Inflammatory macrophage treated with lipopolysaccharide for 1 hour (primary cell): ENCODE data around the gene WDR86.
A peak's percentile ranks its signal among the peaks of the same experiment; 100 is the strongest.

Experiments used
- DNase-seq, 2 donors: peaks; one replicate each; pipeline ENCODE4 v3.0.0-alpha.2; 2020 to 2022

The WDR86 gene

DNA sequence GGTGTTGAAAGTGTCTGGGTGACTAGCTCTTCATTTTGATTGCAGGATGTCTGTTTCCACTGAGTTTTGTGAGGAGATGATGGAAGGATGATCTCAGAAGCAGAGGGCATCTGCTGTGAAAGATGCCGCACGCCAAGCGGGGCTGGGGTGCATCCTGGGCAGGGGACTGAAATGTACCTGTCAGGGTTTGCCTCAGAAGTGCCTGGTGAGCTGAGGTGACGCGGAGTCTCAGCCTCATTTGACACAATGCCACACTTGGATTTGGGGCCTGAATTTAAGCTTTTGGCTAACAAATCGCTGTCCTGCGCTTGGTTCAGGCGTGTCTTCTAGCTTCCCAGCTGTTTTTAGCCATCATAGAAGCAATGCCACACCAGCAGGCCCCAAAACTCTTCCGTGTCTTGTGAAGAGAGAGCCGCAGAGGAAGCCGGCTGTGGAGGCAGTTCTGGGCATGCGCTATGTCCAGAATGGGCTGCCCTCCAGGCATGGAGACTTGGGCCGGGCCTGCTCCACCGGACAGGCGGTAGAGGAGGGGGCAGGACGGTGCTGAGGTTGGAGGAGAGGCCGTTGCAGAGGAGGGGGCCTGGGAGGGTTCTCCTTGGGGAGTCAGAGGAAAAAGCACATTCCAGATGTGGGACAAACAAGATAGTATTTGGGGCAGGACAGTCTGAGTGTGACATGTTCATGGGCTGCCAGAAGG, 31.2 kb downstream of the WDR86 start:
- DNase-seq, result no peak

DNA sequence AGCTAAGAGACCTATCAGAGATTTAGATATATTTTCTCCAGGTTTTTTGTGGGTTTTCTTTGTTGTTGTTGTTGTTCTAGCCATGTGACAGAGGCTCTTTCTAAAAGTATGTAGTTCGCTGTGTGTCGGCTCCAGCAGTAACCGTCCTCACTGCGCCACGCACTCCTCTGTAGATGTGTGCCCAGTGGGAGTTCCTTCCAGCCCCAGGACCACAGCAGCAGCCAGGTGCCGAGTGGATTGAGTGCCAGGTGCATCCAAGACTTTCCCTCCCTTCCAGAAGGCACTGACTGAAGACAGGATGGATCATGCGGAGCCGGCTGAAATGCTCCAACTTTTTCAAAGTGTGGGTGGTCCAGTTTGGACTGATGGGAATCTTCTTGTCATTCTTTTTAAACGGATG, 31.8 kb downstream of the WDR86 start:
- DNase-seq, result no peak

- no peak for DNase-seq
Measured at GRCh38 chr7:151377406-151377805, 32.4 kb downstream of the WDR86 start.

DNA sequence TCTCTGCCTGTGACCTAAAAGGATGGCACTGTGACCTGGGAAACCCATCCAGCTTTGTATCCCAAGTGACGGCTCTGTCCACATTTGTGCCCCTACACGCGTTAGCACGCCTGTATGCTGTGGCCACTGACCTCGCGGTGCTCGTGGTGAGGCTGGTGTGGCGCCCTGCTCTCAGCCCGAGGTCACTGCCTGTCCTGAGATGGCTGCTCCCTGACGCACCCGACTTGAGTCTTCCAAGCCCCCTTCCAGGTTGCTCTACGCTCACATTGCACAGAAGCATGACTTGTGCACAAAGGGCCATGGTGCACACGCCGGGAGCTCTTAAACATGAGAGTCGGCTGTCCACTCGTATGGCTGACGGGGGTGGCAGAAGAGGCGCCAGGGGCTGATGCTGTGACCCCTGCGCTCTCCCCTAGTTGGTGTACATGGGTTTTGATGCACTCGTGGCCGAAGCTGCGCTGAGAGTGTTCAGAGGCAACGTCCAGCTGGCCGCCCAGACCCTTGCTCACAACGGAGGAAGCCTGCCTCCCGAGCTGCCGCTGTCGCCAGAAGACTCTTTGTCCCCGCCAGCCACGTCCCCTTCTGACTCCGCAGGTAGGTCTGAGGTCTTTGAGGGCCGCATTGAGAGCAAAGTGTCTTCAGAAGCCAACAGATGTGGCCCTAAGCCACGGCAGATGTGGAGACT, 33.5 kb downstream of the WDR86 start:
- no peak for DNase-seq

GRCh38 chr7:151375530-151376217, 34.2 kb downstream of the WDR86 start:
- no peak for DNase-seq

DNA sequence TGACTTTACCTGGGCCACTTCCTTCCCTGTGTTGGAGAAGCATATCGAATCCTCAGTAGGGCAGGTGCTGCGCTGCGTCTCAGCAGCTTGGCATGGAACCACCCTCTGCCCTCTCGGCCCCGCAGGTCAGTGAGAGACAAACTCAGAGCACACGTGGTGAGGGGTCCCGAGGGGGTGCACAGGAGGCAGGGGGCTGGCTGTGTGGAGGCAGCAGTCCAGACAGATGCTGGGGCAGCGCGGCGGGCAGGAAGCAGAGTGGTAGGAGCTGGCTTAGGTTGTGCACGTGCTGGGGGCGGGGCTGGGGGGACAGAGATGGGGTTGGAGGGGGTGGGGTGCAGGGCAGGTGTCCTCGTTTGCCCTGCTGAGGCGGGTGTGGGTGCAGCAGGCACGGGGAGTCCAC, 35.1 kb downstream of the WDR86 start:
- DNase-seq, result no peak

- no peak for DNase-seq
Measured at GRCh38 chr7:151374139-151374538, 35.7 kb downstream of the WDR86 start.

GRCh38 chr7:151373599-151373998, 36.2 kb downstream of the WDR86 start:
- no peak for DNase-seq

DNA sequence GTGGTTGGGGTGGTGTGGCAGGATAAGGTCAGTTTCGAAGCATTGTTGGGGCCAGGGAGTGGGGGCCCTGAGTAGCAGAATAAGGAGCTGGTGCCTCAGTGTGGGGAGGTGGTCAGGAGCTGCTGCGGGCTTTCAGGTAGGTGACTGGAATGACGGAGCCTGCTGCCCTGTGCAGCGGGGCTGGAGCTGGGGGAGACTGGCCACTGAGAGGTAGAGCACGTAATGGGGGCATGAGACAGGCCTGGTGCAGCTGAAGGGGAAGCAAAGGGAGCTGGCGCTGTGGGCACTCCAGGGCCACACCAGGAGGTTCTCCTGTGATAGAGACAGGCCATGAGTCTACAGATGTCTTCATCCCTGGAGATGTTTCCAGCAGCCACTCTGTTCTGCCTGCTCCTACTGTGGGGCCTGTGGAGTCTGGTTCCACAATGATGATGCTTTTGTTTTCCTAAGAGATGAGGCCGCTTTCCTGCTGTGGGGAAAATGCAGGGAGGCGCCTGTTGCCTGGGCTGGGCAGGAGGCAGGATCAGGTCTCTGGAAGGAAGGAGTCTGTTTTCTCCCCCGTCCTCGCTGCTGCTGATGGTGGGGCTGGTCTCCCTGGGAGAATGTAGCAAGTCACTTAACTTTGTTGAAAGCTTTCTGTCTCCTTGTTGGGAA, 37.1 kb downstream of the WDR86 start:
- DNase-seq, result no peak

GRCh38 chr7:151371266-151371665, 38.6 kb downstream of the WDR86 start:
- no peak for DNase-seq

- peak; percentile 41 to 87 for DNase-seq
Measured at GRCh38 chr7:151368136-151368571, 41.7 kb downstream of the WDR86 start.

- DNase-seq, result no peak
Measured at GRCh38 chr7:151367284-151367683, 42.6 kb downstream of the WDR86 start.

- no peak for DNase-seq
Measured at GRCh38 chr7:151366880-151367222, 43.0 kb downstream of the WDR86 start.

DNA sequence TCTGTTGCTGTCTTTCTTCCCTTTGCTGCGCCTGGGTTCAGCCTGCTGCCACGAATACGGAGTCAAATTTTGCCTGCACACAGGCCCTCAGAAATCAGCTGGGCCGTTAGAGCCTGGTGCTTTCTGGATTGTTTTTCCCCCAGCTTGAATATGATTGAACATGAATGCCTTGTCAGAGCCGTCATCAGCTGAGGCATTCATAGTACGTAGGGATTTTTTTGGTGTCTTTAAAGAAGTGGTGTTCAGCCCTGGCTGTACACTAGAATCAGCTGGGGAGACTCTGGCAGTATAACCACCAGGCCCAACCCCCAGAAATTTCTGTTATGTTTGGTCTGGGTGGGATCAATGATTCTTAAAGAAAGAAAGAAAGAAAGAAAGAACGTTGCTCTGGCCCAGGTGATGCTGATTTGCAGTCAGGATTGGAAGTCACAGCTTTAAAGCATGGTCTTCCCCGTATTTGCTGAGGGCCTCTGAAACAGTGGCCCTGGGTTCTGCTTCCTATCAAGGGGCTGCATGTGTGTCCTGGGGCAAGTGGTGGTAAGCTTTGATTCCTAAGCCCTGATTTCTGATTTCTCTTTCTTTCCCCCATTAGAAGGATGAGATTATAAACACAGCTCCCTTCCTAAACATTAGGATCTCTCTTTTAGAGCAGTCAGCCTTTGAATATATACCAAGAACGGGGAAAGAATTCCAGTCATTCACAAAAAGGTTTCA, 43.5 kb downstream of the WDR86 start:
- DNase-seq, result no peak

DNA sequence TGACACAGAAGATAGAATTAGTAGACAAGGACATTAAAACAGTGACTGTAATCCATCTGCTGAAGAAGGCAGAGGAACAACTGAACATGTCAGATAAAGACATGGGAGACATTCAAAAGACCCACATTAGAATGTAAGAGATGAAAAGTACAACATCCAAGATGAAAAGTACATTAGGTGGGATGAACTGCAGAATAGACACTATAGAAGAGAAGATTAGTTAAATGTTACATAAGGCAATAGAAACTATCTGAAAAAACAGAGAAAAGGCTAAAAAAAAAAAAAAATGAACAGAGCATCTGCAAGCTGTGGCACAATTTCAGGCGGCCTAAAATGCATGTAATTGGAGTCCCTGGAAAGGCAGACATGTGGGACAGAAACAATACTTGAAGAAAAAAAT, 46.7 kb downstream of the WDR86 start:
- DNase-seq, result no peak

GRCh38 chr7:151361193-151361959, 48.5 kb downstream of the WDR86 start:
- DNase-seq, result no peak

DNA sequence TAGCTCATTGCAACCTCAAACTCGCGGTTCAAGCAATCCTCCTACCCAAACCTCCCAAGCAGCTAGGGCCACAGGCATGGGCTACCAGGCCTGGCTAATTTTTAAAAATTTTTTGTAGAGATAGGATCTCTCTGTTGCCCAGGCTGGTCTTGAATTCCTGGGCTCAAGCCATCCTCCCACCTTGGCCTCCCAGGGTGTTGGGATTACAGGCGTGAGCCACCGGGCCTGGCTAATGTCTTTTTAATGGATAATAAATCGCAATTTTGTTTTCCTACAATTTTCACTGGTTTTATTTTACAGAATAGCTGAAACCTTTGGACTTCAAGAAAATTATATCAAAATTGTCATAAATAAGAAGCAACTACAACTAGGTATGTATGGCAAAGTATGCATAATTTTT, 57.3 kb downstream of the WDR86 start:
- no peak for DNase-seq

DNA sequence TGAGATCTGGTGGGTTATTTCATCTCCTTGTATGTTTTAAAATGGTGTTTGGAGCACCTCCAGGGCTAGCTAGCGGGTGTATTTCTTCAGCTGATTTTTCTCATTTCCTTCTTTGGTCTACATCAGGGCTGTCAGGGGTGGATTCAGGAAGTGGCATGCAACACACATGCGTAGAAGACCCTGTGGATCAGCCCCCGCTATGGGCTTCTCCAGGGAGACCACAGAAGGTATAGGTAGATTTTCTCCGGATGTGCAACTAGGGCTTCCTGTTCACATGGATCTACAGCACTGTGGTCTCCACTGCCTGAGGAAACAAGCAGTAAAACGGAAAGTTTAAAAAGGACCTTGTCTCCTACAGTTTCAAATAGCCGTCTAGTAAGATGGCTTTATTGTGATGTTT, 57.9 kb downstream of the WDR86 start:
- peak; percentile 60 to 66 for DNase-seq

GRCh38 chr7:151351027-151351426, 58.8 kb downstream of the WDR86 start:
- peak in 1 of 2 donors; percentile 38 for DNase-seq

- no peak for DNase-seq
Measured at GRCh38 chr7:151349507-151349853, 60.4 kb downstream of the WDR86 start.

DNA sequence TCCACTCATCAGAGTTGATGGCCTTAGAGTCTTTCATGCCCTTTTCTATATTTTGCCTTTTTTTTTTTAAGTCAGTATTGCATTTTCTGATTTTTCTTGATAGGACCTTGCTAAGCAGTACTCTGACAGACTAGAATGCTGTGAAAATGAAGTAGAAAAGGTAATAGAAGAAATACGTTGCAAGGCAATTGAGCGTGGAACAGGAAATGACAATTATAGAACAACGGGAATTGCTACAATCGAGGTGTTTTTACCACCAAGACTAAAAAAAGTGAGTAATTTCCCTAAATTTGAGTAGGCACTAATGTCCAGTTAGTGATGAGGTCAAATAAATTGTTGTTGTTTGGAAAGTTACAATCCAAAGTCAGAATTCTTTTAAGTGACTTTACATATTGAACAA, 60.9 kb downstream of the WDR86 start:
- DNase-seq, result no peak

GRCh38 chr7:151347200-151347599, 62.6 kb downstream of the WDR86 start:
- DNase-seq, result no peak

GRCh38 chr7:151346470-151346769, 63.4 kb downstream of the WDR86 start:
- DNase-seq, result no peak
